GM12878 (cell line): ENCODE results near the gene LEF1. TPM values are rescaled to one million over a fixed set of nuclear protein-coding genes. Genes with fewer than 3 reads are reported as not detected.

ENCODE experiments used
- ATAC-seq: fragments of 200-7000 bp; cut with Tn5 transposase; 3 replicates; pipeline ENCODE4 v1.9.1; 2020; ENCODE audit warnings: mild to moderate bottlenecking, moderate library complexity
- BruUV-seq: library from RNA; stranded (reverse); fragments of 400-500 nt; replicated peaks from 2 replicates; lab custom pipeline; 2021; lab: Mats Ljungman, UMichigan
- CTCF ChIA-PET: fragments of 300-600 bp; sonication (Branson Sonifier 250); formaldehyde crosslinking; extraction: SDS; loops from one replicate; lab custom pipeline; 2021; ENCODE audit warnings: inconsistent platforms; lab: Yijun Ruan, JAX
- POLR2A ChIA-PET: fragments of 350-600 bp; formaldehyde crosslinking; extraction: SDS; loops from one replicate; lab custom pipeline; 2021; ENCODE audit warnings: inconsistent platforms; lab: Charles Lee
- RAD21 ChIA-PET: fragments of 300-600 bp; sonication (Branson Sonifier 250); formaldehyde crosslinking; loops from one replicate; lab custom pipeline; 2023; ENCODE audit warnings: antibody characterized with exemption; ENCODE audit not compliant: unreplicated experiment; lab: Charles Lee
- SMC1A ChIA-PET: fragments of 300-600 bp; sonication (Branson Sonifier 250); formaldehyde crosslinking; loops from one replicate; lab custom pipeline; 2023; ENCODE audit not compliant: unreplicated experiment, uncharacterized antibody; lab: Charles Lee
- DNase-seq: peaks from one replicate; pipeline ENCODE4 v3.0.0-alpha.2; 2011; ENCODE audit warnings: low read depth, low spot score
- FAIRE-seq: peaks from 3 replicates; lab custom pipeline; 2011; peaks lifted over from hg19 to GRCh38; lab: Jason Lieb, UNC
- H2AFZ ChIP-seq: 2 replicates; pipeline ENCODE4 v1.6.0; 2011; ENCODE audit warnings: low read depth, low read length, control low read depth; ENCODE audit not compliant: control insufficient read depth
- H3K27ac ChIP-seq: 2 replicates; pipeline ENCODE4 v1.5.1; 2011; ENCODE audit warnings: control low read depth; ENCODE audit not compliant: control insufficient read depth, insufficient read depth
- H3K27me3 ChIP-seq, 2 experiments: replicated peaks in 1 of 2; 2 replicates each; pipeline versions ENCODE4 v1.6.0 to v1.6.1; 2011; ENCODE audit warnings: low read length in 1 of 2; ENCODE audit not compliant: control insufficient read depth in 2 of 2, insufficient read depth in 2 of 2
- H3K36me3 ChIP-seq, 2 experiments: 2 replicates each; pipeline ENCODE4 v1.5.1; 2011; ENCODE audit warnings: low read length in 1 of 2; ENCODE audit not compliant: control insufficient read depth in 2 of 2, insufficient read depth in 2 of 2
- H3K4me1 ChIP-seq: 2 replicates; pipeline ENCODE4 v1.6.1; 2011; ENCODE audit warnings: mild to moderate bottlenecking, low read length, moderate library complexity, mixed read lengths; ENCODE audit not compliant: control insufficient read depth, insufficient read depth
- H3K4me2 ChIP-seq: 2 replicates; pipeline ENCODE4 v1.6.0; 2011; ENCODE audit warnings: control low read depth; ENCODE audit not compliant: control insufficient read depth, insufficient read depth
- H3K4me3 ChIP-seq: fragments of 200-600 bp; sonication (generic); 2 replicates; pipeline ENCODE4 v1.5.1; 2016
- H3K79me2 ChIP-seq: 2 replicates; pipeline ENCODE4 v1.6.0; 2011; ENCODE audit warnings: low read length; ENCODE audit not compliant: control insufficient read depth, insufficient read depth
- H3K9ac ChIP-seq: 2 replicates; pipeline ENCODE4 v1.8.0; 2011; ENCODE audit warnings: low read length, control low read depth, mixed read lengths; ENCODE audit not compliant: control insufficient read depth, insufficient read depth
- H3K9me3 ChIP-seq: replicated peaks from 3 replicates; pipeline ENCODE4 v1.5.1; 2011; ENCODE audit warnings: mild to moderate bottlenecking, low read length; ENCODE audit not compliant: control insufficient read depth, insufficient read depth
- H4K20me1 ChIP-seq: 2 replicates; pipeline ENCODE4 v1.6.0; 2011; ENCODE audit not compliant: control insufficient read depth, insufficient read depth
- BHLHE40 ChIP-seq, 2 experiments: fragments of 450-650 bp in 1 of 2; IDR thresholded peaks; 2 replicates each; pipeline ENCODE4 v1.6.1; 2011 to 2017; ENCODE audit warnings: low read depth in 2 of 2, borderline replicate concordance in 1 of 2, improper control_type of control experiment in 1 of 2, low read length in 1 of 2, mild to moderate bottlenecking in 1 of 2
- CHD2 ChIP-seq: IDR thresholded peaks from 2 replicates; pipeline ENCODE4 v1.6.1; 2011; ENCODE audit warnings: low read depth, low read length, improper control_type of control experiment, borderline replicate concordance
- IRF4 ChIP-seq: IDR thresholded peaks from 2 replicates; pipeline ENCODE4 v1.6.1; 2011; ENCODE audit warnings: low read depth, low read length
- KDM1A ChIP-seq: fragments of 200-600 bp; sonication (generic); IDR thresholded peaks from 2 replicates; pipeline ENCODE4 v1.6.1; 2016; ENCODE audit warnings: borderline replicate concordance
- MTA3 ChIP-seq: IDR thresholded peaks from 2 replicates; pipeline ENCODE4 v1.6.1; 2012; ENCODE audit warnings: low read length, inconsistent platforms, borderline replicate concordance
- NFYB ChIP-seq: IDR thresholded peaks from 2 replicates; pipeline ENCODE4 v1.6.1; 2011; ENCODE audit warnings: low read depth, mild to moderate bottlenecking, low read length, improper control_type of control experiment, moderate library complexity; ENCODE audit not compliant: insufficient read depth
- PML ChIP-seq: IDR thresholded peaks from 2 replicates; pipeline ENCODE4 v1.6.1; 2012; ENCODE audit warnings: low read length, inconsistent platforms
- POLR2A ChIP-seq: IDR thresholded peaks from 2 replicates; pipeline ENCODE4 v1.6.1; 2011; ENCODE audit warnings: low read depth, mild to moderate bottlenecking, low read length
- POLR2AphosphoS2 ChIP-seq: IDR thresholded peaks from 2 replicates; pipeline ENCODE4 v1.6.1; 2011; ENCODE audit warnings: low read depth, mild to moderate bottlenecking, low read length, improper control_type of control experiment, moderate library complexity
- POU2F2 ChIP-seq: IDR thresholded peaks from 3 replicates; pipeline ENCODE4 v1.6.1; 2011; ENCODE audit warnings: low read depth, mild to moderate bottlenecking, low read length, borderline replicate concordance
- RAD21 ChIP-seq: IDR thresholded peaks from 2 replicates; pipeline ENCODE4 v1.6.1; 2011; ENCODE audit warnings: mild to moderate bottlenecking, low read depth, low read length, moderate library complexity; ENCODE audit not compliant: insufficient read depth
- RUNX3 ChIP-seq: IDR thresholded peaks from 2 replicates; pipeline ENCODE4 v1.6.1; 2012; ENCODE audit warnings: low read length, inconsistent platforms
- SIN3A ChIP-seq: IDR thresholded peaks from 2 replicates; pipeline ENCODE4 v1.6.1; 2012; ENCODE audit warnings: low read depth, low read length, improper control_type of control experiment
- TBL1XR1 ChIP-seq: IDR thresholded peaks from 2 replicates; pipeline ENCODE4 v1.6.1; 2012; ENCODE audit warnings: low read depth, low read length, improper control_type of control experiment
- ZNF622 ChIP-seq: fragments of 450-650 bp; IDR thresholded peaks from 2 replicates; pipeline ENCODE4 v1.6.1; 2017; ENCODE audit warnings: mild to moderate bottlenecking, inconsistent platforms
- WGBS: methylation state at CpG from one replicate; pipeline ENCODE4 v1.1.6; 2016; ENCODE audit warnings: low lambda C conversion rate; ENCODE audit not compliant: insufficient replicate concordance, insufficient coverage; ENCODE audit errors: missing lambda C conversion rate; 5-methylcytosine and 5-hydroxymethylcytosine counted together
- in situ Hi-C: fragments of 300-500 bp; cut with MboI; formaldehyde crosslinking; loops from 9 replicates; pipeline ENCODE4 v1.14.3; 2018; ENCODE audit warnings: mixed read lengths
- intact Hi-C: fragments of 100-400 bp; cut with micrococcal nuclease; formaldehyde crosslinking; loops from one replicate; pipeline ENCODE4 v1.14.2; 2022; ENCODE audit not compliant: unreplicated experiment
- polyA plus RNA-seq, 11 experiments: library from polyadenylated mRNA; depleted of rRNA in 4 of 11; unstranded in 6 of 11; stranded (reverse) in 5 of 11; fragments of >200 nt; fragmentation: Nextera tagmentation in 4 of 11; fragmentation: Illumina TruSeq in 1 of 11; extraction: Ambion mirVana in 4 of 11; extraction: Trizol in 1 of 11; gene quantifications; 1 replicate in 1 of 11; 2 replicates in 10 of 11; pipeline versions ENCODE4 v1.2.1 to v1.2.3, GENCODE V29; 2011 to 2016; ENCODE audit warnings: inconsistent platforms in 2 of 11, missing spikeins in 2 of 11, low read depth in 1 of 11
- total RNA-seq, 4 experiments: library from RNA; depleted of rRNA in 3 of 4; stranded (reverse); fragments of >200 nt in 3 of 4; fragmentation: Illumina TruSeq in 1 of 4; extraction: Trizol in 1 of 4; gene quantifications; 2 replicates each; pipeline versions ENCODE4 v1.2.1 to v1.2.3, GENCODE V29; 2013 to 2021
- TF ChIP-seq, protein P1 (sequence below): IDR thresholded peaks from 2 replicates; pipeline ENCODE4 v1.6.1; 2011; ENCODE audit warnings: borderline replicate concordance, low read depth, mild to moderate bottlenecking, moderate library complexity, low read length; ENCODE audit not compliant: insufficient read depth, poor library complexity, severe bottlenecking
- TF ChIP-seq, protein P2 (sequence below): fragments of 450-650 bp; IDR thresholded peaks from 2 replicates; pipeline ENCODE4 v1.6.1; 2017; ENCODE audit warnings: mild to moderate bottlenecking
- TF ChIP-seq, protein P3 (sequence below): IDR thresholded peaks from 2 replicates; pipeline ENCODE4 v1.6.1; 2012; ENCODE audit warnings: low read depth, low read length, improper control_type of control experiment
- TF ChIP-seq, protein P4 (sequence below): fragments of 450-650 bp; IDR thresholded peaks from 2 replicates; pipeline ENCODE4 v1.6.1; 2017; ENCODE audit warnings: low read depth, mild to moderate bottlenecking, moderate library complexity

Gene LEF1
- total and polyA plus RNA-seq, 10 of the 15 experiments (the other 5 are each of a cell fraction or from before 2014, with no cell fraction given) = 10.2 to 38.1 (median 19.5) TPM

DNA sequence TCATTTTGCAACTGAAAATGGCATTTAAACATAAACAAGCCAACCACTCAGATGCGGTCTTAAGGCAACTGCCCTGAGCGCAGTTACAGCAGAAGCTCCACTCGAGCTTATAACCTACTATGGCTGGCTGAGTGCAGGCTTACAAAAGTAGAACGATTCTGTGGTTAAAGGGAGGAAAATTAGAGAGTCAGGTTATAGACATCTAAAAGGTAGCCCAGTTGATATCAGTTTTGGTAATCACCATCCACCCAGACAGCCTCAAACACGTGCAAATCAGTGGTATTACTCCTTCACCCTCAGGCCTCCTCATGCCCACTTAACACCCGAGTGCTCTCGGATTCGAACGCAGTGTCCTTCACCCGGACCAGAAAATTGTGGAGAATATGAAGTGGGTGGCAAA, 3.1 kb downstream of the LEF1 start:
- H3K4me3 ChIP-seq = no peak overlapping the region
- no peak overlapping the region for H3K9ac ChIP-seq
- in situ Hi-C loops (loop anchor here (25.0 kb wide), 1 partner anchor 453 kb away; the partner anchor contains the start of gene PAPSS1), intact Hi-C loops (loop anchor here (5.0 kb wide), 1 partner anchor 48 kb away; no protein-coding TSS in a partner anchor)
- H3K4me1 ChIP-seq = peaks cover 2% of the 10 kb centered on the region
- ChIA-PET POLR2A (no interaction called here), SMC1A (no interaction called here), RAD21 (interaction anchor here (1.1 kb wide), 1 partner anchor 19 kb away, joined by 3 read pairs; no protein-coding TSS in a partner anchor), CTCF (no interaction called here)
- FAIRE-seq (peak; percentile 52), DNase-seq (no peak), ATAC-seq (peak; percentile 9; the same call in 2 of the 3 replicates)
- H3K79me2 ChIP-seq = no peaks in the 10 kb centered on the region; the same call in 1 of the 2 replicates
- no peak overlapping the region; the same call in 1 of the 2 replicates for H2AFZ ChIP-seq
- H3K36me3 ChIP-seq = no peaks in the 10 kb centered on the region
- no peaks in the 10 kb centered on the region; the same call in 1 of the 2 replicates for H4K20me1 ChIP-seq
- no TSS peak for BruUV-seq
- WGBS = 30% methylated on average over 10 of the region's 10 CpGs
- no peak overlapping the region for H3K27ac ChIP-seq
- peaks cover 3 to 32% of the 10 kb centered on the region in 2 experiments for H3K27me3 ChIP-seq
- no peak overlapping the region for H3K4me2 ChIP-seq
- no peaks in the 10 kb centered on the region for H3K9me3 ChIP-seq
- TF ChIP-seq, protein P1, sequence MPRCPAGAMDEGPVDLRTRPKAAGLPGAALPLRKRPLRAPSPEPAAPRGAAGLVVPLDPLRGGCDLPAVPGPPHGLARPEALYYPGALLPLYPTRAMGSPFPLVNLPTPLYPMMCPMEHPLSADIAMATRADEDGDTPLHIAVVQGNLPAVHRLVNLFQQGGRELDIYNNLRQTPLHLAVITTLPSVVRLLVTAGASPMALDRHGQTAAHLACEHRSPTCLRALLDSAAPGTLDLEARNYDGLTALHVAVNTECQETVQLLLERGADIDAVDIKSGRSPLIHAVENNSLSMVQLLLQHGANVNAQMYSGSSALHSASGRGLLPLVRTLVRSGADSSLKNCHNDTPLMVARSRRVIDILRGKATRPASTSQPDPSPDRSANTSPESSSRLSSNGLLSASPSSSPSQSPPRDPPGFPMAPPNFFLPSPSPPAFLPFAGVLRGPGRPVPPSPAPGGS = no peak
- TF ChIP-seq KDM1A = no peak
- TF ChIP-seq BHLHE40 (IDR thresholded peaks at IDR 0.05; ENCODE audit: borderline replicate concordance in 1 of 2, low read depth in 2 of 2, low read length in 1 of 2) = 0 out of 4 replicates have a peak, but pooled peaks have one; percentile 9 to 30
- no peak for TF ChIP-seq RAD21
- no peak for TF ChIP-seq NFYB
- TF ChIP-seq POLR2AphosphoS2 = no peak
- no peak for TF ChIP-seq IRF4
- TF ChIP-seq, protein P2, sequence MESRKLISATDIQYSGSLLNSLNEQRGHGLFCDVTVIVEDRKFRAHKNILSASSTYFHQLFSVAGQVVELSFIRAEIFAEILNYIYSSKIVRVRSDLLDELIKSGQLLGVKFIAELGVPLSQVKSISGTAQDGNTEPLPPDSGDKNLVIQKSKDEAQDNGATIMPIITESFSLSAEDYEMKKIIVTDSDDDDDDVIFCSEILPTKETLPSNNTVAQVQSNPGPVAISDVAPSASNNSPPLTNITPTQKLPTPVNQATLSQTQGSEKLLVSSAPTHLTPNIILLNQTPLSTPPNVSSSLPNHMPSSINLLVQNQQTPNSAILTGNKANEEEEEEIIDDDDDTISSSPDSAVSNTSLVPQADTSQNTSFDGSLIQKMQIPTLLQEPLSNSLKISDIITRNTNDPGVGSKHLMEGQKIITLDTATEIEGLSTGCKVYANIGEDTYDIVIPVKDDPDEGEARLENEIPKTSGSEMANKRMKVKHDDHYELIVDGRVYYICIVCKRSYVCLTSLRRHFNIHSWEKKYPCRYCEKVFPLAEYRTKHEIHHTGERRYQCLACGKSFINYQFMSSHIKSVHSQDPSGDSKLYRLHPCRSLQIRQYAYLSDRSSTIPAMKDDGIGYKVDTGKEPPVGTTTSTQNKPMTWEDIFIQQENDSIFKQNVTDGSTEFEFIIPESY = no peak
- TF ChIP-seq CHD2 = no peak
- 0 out of 2 replicates have a peak, but pooled peaks have one; percentile 1 for TF ChIP-seq SIN3A
- TF ChIP-seq TBL1XR1 = no peak
- no peak for TF ChIP-seq POLR2A
- no peak for TF ChIP-seq POU2F2
- TF ChIP-seq ZNF622 = no peak
- TF ChIP-seq MTA3 = no peak
- TF ChIP-seq, protein P3, sequence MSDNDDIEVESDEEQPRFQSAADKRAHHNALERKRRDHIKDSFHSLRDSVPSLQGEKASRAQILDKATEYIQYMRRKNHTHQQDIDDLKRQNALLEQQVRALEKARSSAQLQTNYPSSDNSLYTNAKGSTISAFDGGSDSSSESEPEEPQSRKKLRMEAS = no peak
- TF ChIP-seq, protein P4, sequence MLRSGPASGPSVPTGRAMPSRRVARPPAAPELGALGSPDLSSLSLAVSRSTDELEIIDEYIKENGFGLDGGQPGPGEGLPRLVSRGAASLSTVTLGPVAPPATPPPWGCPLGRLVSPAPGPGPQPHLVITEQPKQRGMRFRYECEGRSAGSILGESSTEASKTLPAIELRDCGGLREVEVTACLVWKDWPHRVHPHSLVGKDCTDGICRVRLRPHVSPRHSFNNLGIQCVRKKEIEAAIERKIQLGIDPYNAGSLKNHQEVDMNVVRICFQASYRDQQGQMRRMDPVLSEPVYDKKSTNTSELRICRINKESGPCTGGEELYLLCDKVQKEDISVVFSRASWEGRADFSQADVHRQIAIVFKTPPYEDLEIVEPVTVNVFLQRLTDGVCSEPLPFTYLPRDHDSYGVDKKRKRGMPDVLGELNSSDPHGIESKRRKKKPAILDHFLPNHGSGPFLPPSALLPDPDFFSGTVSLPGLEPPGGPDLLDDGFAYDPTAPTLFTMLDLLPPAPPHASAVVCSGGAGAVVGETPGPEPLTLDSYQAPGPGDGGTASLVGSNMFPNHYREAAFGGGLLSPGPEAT = no peak
- TF ChIP-seq RUNX3 = peak; percentile 64
- TF ChIP-seq PML = no peak
